GM19099 (cell line): ENCODE results near the gene SNAP47.

ENCODE experiments used
- POLR2A ChIP-seq: IDR thresholded peaks from 3 replicates; pipeline ENCODE4 v1.6.1; 2011; ENCODE audit warnings: low read depth; ENCODE audit not compliant: insufficient read length; ENCODE audit errors: extremely low read depth

SNAP47 gene

GRCh38 chr1:227769047-227769935 lies 34.1 kb downstream of the SNAP47 start:
- TF ChIP-seq POLR2A: no peak

- TF ChIP-seq POLR2A: no peak
Measured at GRCh38 chr1:227769936-227770494, 34.8 kb downstream of the SNAP47 start.

- no peak for TF ChIP-seq POLR2A
Measured at GRCh38 chr1:227770812-227771211, 35.6 kb downstream of the SNAP47 start.

- no peak for TF ChIP-seq POLR2A
Measured at GRCh38 chr1:227771326-227771725, 36.1 kb downstream of the SNAP47 start.

- no peak for TF ChIP-seq POLR2A
Measured at GRCh38 chr1:227771771-227772170, 36.5 kb downstream of the SNAP47 start.

GRCh38 chr1:227773558-227773957 lies 38.3 kb downstream of the SNAP47 start:
- no peak for TF ChIP-seq POLR2A

GRCh38 chr1:227774051-227774731 lies 39.0 kb downstream of the SNAP47 start:
- no peak for TF ChIP-seq POLR2A

- no peak for TF ChIP-seq POLR2A
Measured at GRCh38 chr1:227774821-227775661, 39.8 kb downstream of the SNAP47 start.

GRCh38 chr1:227775841-227776240 lies 40.6 kb downstream of the SNAP47 start:
- TF ChIP-seq POLR2A: no peak

- no peak for TF ChIP-seq POLR2A
Measured at GRCh38 chr1:227776331-227776771, 41.1 kb downstream of the SNAP47 start.

GRCh38 chr1:227777156-227777555 lies 41.9 kb downstream of the SNAP47 start:
- no peak for TF ChIP-seq POLR2A

- no peak for TF ChIP-seq POLR2A
Measured at GRCh38 chr1:227777646-227778045, 42.4 kb downstream of the SNAP47 start.

- no peak for TF ChIP-seq POLR2A
Measured at GRCh38 chr1:227778401-227778947, 43.2 kb downstream of the SNAP47 start.

GRCh38 chr1:227779021-227779441 lies 43.8 kb downstream of the SNAP47 start:
- no peak for TF ChIP-seq POLR2A

- TF ChIP-seq POLR2A: no peak
Measured at GRCh38 chr1:227779685-227780084, 44.5 kb downstream of the SNAP47 start.
